GM21737 (cell line): Measurements from ENCODE around the gene KIF12.
"Not testable (repeated sequence)": the region's sequence is repeated elsewhere in the genome, so short reads cannot be mapped to it uniquely, and the experiment has no call there.

Experiments used
- ATAC-seq: cut with Tn5 transposase; IDR thresholded peaks from one replicate; pipeline ENCODE4 v1.9.1; 2021; ENCODE audit warnings: mild to moderate bottlenecking, moderate library complexity; ENCODE audit not compliant: unreplicated experiment

KIF12 gene

DNA sequence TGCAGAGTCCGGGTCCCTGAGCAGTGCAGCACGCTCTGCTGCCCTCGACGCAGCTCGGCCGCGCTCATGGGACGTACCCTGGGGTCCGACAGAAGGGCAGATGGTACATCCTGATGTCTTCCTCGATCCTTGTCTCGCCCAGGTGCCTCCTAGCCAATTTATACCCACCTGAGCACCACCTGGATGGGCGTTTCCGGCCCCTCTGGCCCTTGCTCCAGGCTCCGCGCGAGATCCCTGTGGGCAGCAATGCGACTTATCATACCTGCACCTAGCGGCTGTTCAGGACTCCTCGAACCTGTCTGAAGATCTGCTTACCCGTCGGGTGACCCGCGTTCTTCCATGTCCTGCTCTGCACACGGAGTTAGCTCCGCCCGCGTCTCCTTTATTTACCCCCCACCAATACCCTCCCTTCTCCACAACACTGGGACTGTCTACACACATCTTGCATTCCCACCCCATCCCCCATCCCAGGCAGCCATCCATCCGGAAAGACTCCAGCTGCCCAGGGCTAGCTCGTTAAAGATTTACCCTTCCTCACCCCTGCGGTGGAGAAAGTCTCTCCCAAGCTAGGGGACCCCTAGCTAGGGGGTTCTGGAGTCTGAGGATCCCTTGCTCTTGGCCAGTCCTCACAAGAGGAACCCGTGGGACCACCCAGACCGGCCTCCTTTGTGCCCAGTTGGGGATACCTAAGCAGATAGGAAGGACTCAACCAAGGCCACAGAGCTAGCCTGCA, at the start of gene KIF12:
KIF12 (minus strand) TSS at position 357 of the 733 bp plus-strand sequence; CDS start at position 341, 16 bp downstream.
- no peak for ATAC-seq

DNA sequence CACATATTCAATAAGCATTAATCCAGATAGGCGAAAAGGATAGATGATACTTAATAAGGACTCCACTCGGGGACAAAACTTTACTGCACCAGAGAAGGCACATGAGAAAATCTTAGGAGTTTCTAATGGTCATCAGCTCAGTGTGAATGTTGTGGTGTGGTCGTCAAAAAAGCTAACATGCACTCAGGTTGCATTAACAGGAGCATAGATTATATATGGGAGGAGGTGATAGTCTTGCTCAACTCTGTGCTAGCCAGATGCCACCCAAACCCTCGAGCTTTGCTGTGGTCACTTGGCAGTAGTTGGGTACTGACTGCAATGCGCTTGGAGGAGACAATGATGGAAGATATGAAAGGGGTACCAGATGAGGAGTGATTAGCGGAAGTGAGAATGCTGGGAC, 47.6 kb upstream of the KIF12 start:
- ATAC-seq: no peak

DNA sequence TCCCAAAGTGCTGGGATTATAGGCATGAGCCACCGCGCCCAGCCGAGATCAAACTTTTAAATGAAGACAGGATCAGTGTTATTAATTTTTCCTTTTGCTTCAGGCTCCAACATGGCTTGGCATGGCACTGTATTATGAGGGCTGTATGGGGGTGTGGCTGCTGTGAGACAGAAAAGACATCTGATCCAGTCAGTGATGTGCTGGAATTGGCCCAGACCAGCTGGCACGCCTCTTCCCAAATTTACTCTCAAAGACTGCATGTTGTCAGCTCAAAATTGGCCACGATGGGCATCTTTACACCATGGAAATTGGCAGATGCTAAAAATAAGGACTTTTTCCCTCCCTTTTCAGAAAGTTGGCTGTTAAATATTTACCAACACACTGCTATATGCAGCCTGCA, 44.1 kb upstream of the KIF12 start:
- no peak for ATAC-seq

DNA sequence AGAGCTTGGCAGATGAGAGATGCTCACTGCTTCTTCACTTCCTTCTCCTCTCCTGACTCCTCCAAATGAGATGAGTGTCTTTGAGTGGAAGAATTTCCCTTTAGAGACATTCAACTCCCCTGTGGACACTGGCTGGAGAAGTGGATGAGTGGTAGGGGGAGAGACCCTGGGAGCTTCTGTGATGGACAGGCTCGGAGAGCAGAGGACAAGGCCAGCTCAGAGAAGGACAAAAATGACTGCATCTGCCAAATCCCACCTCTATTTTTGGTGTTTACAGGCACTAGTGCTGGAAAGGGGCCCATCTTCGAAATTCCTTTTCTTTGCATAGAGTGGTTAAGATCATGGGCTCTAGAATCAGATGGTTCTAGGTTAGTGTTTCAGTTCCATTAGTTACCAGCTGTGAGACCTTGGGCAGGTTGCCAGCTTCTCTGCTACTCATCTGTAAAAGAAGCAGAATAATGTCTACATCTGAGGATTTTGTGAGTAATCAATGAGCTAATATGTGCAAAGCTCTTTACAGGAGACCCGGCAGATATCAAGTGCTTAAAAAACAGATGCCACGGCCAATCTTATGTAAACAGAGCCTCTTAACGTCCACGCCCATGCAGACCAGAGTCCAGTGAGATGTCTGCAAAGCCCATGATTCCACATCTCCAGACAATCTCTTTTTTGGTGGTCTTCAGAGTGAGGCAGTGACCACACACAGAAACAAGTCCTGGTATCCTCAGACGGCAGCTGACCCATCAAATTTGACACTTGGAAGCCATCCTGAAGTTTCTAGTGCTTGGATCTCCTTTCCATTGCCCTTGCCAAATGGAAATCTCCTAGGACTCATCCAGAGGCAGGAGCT, 42.7 kb upstream of the KIF12 start:
- ATAC-seq: no peak

DNA sequence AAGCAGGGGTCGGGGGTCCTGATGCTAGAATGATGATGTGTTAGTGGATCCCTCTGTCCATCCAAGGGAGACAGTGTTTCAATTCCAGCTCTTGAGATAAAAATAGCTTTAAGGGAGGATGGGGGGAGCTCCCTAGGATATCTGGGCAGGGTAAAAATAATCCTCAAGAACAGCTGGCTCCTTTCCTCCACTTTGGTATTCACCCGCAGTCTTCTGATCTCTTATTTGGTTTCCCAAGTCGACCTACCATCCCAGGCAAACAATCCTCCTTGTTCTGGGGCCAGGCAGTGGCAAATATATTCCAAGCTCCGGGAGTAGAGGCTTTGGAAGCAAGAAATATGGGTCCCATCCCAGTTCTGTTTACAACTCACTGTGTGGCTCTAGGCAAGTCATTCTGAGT, 41.8 kb upstream of the KIF12 start:
- ATAC-seq: no peak

DNA sequence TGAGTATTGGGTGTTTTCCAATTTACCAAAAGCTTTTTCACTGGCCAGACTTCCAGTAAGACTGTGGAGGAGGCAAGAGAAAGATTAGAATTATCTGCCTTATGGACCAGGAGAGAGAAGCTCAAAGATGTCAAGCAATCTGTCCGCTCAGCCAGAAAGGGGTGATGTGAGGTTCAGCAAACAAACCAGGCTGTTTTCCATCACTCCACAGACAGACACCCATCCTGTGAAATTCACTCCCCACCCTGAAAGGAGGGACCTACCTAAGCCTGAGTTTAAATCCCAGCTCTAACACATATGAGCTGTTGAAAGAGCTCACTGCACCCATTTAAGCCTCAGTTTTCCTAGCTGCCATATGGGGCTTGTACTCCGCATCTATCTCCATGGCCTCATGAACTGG, 41.3 kb upstream of the KIF12 start:
- ATAC-seq: no peak

DNA sequence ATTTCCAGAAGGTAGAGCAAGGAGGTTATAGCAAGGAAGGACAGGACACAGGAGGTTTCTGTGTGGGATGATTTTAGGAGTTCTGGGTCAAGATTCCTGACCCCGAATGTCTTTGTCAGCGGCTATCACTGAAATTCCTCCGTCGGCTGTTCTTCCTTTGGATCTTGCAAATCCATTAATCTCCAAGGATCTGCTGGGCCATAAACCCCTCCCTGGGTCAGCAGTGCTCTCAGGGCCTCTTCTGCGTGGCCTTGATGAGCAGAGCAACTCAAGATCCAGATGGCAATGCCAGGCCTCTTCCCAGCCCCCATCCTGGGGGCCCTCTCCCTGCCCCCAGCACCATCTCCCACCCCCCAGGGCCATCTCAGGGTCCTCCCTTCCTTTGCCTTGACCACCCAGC, 40.0 kb upstream of the KIF12 start:
- no peak for ATAC-seq

DNA sequence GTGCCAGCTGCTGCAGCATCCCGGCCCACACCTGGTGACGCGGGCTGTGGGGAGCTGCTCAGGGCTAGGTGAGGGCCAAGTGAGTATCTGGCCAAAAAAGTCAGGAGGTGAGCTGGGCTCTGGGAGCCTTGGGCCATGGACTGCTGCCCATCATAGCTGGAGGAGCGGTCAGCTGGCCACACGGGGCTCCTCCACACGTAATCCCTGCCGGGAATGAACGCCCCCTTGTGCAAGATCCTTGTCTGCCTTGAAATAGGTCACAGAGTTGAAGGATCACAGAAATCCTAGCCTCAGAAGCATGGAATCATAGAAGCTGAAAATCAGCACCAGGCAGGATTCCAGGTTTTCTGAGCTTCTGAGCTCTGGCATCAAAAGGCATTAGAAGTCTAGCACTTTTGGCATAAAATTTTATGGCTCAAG, 39.5 kb upstream of the KIF12 start:
- no peak for ATAC-seq

DNA sequence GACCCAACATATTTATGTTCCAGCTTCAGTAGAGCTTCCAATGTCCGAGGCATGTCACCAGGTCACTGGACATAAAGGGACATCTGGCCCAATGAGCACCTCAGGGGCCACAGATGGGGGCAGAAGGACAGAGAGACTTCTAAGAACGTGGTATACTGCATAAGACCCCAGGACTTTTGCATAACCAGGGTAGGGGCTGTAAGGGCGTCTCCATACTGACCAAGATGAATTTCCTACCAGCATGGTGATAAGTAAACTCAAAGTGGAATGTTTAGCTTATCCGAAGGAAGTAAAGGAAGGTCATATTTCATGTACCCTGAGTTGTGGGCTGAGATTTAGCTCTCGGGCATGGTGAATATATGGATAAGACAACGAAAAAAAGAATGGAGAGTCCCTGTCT, 38.7 kb upstream of the KIF12 start:
- ATAC-seq: no peak

DNA sequence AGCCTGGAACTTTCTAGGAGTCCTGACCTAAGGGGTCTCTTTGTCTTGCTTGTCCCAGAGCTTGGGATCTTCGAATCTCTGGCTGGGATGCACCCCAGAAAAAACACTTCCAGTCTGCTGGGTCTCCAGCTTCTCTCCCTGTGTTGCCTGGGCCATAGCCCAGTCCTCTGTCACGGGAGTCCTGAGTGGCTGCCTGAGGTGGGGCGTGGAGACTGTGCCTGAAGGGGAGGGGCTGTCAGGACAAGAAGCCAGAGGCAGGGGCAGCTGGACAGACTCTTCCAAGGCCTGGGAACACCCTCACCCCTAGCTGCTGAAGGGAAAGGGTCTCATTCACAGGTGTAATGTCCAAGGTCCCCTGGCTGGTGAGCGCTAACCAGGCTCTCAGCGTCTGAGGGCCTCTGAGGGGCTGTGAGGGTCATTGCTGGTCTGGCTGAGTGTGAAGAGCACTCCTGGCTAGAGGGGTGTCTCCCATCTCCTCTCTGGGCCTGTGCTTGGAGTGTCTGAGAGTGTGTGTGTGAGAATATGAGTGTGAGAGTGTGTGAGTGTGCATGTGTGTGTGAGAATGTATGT, 35.8 kb upstream of the KIF12 start:
- ATAC-seq: no peak

DNA sequence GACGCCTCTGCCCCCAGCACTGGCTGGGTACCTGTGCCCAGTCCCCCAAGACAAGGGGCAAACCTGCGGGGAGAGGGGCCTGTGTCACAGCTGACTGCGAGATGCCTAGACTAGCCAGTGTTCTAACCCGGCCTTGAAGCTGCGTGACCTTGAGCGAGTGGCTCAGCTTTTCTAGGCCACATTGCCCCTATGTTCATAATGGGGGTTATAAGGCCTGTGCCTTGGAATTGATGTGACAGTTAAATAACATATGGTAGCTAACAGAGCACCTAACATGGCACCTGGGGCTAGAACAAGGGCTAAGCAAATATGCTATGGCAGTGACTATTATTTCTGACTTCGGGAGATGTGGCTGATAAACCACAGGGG, 33.4 kb upstream of the KIF12 start:
- ATAC-seq: no peak

DNA sequence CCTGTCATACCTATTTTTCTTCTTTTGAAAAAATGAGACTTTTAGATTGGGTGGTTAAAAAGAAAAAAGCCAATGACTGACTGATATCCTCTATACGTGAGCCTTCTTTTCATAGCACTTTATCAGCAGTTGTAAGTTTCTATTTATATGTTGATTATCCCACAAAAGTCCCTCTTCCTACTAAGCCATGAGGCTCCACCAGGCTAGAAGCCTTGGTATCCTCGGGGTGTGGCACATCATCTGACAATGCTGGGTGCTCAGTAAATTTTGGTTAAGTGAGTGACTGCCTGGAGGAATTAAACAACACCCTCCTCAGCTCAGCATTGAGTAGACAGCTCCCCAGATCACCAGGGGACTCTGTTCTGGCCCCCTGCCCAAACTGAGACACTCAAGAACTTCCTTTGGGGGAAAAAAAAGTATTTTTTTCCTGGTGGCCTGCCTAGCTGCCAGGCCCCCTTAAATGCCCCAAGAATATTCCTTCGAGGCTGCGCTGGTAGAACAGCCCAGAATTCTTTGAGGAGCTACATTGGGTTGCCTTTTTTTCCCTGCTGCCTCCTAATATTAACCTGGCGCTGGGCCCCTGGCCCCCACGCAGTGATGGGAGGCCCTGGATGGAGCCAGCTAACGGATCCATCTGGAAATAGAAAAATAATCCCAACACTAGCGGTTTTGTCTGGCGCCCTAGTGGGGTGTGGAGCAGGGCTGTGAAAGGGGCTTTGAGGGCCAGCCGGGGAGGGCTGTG, 32.9 kb upstream of the KIF12 start:
- no peak for ATAC-seq

DNA sequence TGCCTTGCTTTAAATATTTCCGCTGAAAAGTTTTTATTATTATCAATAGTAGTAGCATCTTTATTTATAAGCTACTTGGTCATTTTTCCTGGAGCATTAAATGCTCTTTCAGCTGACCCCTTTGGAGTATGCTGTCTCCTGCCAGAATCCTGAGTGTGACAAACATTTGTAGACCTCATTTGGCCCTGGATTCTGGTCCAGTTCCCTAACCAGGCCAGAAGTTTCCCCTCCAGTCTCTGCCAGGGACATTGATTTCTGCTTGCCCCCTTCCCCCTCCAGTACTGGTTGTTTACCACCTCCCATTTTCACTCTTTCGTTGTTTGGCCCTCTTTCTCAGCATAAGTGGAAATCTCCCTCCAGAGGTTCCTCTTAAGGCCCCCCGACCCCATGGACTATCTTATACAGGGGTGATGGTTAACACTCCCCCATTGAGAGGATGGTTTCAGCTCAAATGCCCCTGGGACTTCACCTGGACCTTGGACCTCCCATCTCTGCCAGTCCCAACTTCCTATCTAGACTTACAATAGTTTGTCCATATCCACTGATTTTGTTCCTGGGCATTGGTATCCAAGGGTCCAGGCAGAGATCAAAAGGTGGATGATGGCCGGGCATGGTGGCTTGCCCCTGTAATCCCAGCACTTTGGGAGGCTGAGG, 31.7 kb upstream of the KIF12 start:
- ATAC-seq: no peak

DNA sequence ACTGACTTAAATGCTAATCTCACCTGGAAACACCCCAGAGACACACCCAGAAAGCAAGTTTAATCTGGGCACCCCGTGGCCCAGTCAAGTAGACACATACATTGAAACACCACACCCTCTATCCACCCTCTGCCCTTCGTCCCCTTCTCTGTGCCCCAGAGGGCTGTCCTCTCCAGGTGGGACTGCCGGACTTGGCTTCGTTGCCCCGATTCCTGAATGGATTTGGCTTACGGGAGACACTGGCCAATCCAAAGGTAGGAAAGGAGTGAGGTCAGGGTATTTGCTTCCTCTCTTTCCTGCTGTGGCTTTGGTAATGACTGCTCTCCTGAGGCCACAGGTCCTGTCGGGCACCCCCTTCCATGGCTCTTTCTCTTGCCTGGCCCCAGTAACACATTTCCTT, 31.0 kb upstream of the KIF12 start:
- no peak for ATAC-seq

DNA sequence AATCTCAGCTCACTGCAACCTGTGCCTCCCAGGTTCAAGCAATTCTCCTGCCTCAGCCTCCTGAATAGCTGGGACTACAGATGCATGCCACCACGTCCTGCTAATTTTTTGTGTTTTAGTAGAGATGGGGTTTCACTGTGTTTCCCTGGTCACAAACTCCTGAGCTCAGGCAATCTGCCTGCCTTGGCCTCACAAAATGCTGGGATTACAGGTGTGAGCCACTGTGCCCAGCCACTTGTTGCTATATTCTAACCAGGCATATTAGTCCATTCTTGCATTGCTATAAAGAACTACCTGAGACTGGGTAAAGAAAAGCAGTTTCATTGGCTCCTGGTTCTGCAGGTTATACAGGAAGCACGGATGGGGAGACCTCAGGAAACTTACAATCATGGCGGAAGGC, 29.7 kb upstream of the KIF12 start:
- ATAC-seq: not testable (repeated sequence)

DNA sequence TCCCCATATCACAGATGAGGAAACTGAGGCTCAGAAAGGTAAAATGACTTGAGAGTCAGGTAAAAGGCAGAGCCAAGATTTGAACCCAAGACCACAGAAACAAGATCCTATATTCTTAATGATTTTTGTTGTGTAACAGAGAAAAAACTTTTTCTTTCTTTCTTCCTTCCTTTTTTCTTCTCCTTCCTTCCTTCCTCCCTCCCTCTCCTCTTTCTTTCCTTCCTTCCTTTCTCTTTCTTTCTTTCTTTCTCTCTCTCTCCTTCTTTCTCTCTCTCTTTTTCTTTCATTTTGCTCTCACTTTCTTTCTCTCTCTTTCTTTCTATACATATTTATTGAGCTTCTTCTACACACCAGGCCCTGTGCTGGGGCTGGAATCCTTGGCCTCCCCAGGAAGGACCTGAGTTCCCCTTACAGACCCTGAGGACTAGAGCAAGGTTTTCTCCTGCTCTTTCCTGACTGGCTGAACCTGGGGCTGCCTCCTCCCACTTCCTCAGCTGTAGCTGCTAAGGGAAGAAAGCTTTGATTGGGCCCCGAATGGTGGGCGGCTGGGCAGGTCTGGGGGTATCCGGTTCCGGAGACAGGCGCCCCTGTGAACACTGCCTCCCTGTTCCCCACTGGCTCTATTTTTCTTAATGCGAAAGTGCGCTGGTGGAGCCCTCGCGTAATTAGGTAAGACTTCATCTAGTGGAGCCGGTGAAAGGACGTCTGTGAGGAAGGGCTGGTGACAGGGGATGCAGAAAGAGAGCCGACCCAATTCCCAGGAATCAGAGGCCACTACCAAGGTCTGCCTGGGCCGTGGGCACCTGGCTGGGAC, 27.4 kb upstream of the KIF12 start:
- no peak for ATAC-seq

DNA sequence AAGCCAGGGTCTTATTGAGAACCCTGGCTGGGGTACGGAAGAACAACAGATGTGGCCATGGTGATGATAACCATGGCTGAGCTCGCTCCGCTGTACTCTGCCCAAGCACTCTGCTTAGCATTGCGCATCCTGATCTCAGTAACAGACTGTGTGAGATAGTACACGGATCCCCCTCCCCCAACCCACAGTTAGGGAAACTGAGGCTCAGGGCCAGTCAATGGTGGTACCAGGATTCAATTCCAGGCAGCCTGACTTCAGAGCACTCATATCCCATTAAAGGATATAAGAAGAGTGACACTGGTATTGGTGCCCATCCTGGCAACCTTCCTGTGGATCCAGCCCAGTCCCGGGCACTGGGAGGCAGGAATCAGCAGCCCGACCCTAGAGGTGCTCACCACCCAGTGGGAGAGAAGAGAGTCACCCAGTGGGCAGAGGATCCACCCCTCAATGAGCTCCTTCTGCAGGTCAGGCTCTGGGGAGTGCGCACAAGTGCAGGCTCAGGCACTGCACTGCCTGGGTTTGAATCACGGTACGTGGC, 26.5 kb upstream of the KIF12 start:
- ATAC-seq: no peak

DNA sequence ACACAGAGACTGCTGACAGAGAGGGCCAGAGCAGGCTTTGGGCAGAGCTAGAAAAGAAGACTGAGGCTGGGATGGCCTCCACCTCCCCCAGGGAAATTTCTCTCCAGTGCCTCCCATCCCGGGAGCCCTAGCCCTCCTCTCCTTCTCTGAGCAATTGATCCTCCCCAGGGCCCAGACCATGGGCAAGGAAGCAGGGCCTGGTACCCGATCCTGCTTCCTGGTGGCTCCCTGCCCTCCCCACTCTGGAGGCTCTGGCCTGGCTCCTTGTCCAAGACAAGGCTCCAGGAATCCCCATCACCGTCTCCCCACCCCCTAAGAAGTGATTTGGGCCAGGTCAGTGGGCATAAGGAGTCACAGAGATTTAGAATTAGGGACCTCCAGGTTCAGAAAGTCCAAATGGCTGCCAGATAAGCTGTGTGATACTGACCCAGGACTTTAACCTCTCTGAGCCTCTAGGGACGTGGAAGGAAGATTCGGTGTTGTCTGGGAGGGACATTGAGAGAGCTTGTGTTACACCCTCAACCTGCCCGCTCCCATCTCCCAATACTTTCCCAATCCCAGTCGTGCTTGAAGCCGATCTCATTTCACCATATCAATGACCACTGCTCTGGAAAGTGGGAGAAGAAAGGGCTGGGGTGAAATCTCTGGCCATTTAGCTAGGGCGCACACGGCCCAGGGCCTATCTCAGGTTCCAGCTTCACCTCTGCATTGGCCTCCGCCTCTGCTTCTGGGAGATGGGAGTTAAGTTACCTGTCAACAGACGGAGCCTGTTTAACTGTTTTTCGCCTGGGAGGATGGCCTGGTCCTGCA, 25.8 kb upstream of the KIF12 start:
- no peak for ATAC-seq

DNA sequence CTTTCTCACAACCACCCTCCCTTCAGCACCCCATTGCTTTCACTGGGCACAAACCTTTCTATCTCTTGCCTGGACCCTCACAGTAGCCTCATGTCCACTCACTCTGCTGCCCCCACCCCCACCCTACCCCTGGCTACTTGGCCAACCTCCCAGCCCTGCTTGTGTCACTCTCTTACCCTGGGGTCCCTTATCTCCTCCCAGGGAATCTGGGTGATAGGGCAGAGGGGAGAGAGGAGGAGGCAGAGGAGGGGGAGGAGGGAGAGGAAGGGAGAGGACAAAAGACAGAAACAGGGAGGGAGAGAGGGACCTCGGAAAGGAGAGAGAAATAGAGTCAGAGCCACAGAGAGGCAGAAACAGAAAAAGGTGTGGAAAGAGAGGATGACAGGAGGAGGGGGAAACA, 25.0 kb upstream of the KIF12 start:
- no peak for ATAC-seq
